Measurements from ENCODE around the gene GALNT7. TPM values are rescaled to one million over a fixed set of nuclear protein-coding genes. Genes with fewer than 3 reads are reported as not detected.

Gene GALNT7
- total RNA-seq, 1 donor = 19.6 TPM

GRCh38 chr4:173367285-173367684 lies 198.7 kb downstream of the GALNT7 start:
- TF ChIP-seq, protein P1, sequence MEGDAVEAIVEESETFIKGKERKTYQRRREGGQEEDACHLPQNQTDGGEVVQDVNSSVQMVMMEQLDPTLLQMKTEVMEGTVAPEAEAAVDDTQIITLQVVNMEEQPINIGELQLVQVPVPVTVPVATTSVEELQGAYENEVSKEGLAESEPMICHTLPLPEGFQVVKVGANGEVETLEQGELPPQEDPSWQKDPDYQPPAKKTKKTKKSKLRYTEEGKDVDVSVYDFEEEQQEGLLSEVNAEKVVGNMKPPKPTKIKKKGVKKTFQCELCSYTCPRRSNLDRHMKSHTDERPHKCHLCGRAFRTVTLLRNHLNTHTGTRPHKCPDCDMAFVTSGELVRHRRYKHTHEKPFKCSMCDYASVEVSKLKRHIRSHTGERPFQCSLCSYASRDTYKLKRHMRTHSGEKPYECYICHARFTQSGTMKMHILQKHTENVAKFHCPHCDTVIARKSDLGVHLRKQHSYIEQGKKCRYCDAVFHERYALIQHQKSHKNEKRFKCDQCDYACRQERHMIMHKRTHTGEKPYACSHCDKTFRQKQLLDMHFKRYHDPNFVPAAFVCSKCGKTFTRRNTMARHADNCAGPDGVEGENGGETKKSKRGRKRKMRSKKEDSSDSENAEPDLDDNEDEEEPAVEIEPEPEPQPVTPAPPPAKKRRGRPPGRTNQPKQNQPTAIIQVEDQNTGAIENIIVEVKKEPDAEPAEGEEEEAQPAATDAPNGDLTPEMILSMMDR (IDR thresholded peaks at IDR 0.05; ENCODE audit: insufficient read depth, low read length) = no peak
- H3K4me3 ChIP-seq (ENCODE audit: low read depth, low read length) = no peak overlapping the region
- DNase-seq (ENCODE audit: low read depth) = peak; percentile 37

GRCh38 chr4:173367946-173368345 lies 199.3 kb downstream of the GALNT7 start:
- TF ChIP-seq, protein P1 (IDR thresholded peaks at IDR 0.05; ENCODE audit: insufficient read depth, low read length) = no peak
- H3K4me3 ChIP-seq (ENCODE audit: low read depth, low read length) = no peak overlapping the region
- DNase-seq (ENCODE audit: low read depth) = peak; percentile 60

GRCh38 chr4:173370130-173370476 lies 201.5 kb downstream of the GALNT7 start:
- TF ChIP-seq, protein P1 (IDR thresholded peaks at IDR 0.05; ENCODE audit: insufficient read depth, low read length) = no peak
- peak overlapping the region; percentile 79 for H3K4me3 ChIP-seq (ENCODE audit: low read depth, low read length)
- no peak for DNase-seq (ENCODE audit: low read depth)

DNA sequence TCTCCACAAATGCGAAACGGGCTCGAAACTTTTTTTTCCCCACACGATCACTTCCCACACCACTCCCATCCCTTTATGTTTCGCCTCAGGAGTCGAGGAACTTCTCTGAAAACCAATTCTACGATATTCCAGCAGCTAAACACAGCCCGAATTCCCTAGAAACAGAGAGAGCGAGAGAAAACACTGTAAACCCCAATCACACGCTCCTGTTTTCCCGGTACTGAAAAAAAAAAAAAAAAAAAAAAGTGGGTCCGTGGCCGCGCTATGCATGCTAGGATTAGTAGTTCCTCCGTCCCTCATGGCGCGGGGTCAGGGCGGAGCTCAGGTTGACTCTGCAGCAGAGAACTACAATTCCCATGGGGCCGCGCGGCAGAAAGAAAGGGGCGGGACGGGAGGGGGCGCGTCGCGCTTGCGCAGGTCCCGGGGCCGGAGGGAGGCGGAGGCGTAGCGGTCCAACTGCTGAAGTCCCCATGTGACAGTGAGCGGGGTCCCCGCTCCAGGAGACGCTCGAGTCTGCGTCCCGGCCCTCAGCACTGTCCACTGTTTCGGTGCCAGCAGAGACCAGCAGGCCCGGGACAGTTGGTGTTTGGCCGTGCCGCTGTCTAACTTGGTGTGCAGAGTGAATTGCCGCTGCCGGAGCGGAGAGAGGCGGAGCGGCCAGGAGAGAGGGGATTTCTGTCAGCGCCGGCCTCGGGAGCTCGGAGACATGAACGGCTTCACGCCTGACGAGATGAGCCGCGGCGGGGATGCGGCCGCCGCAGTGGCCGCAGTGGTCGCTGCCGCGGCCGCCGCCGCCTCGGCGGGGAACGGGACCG lies 202.1 kb downstream of the GALNT7 start, which contains the start of gene SAP30:
Gene SAP30, plus strand, starts transcription at position 478 of the 815 bp plus-strand sequence. Its CDS starts 229 bp downstream, at position 707.
- TF ChIP-seq, protein P1 (IDR thresholded peaks at IDR 0.05; ENCODE audit: insufficient read depth, low read length) = no peak
- peak; percentile 99 for DNase-seq (ENCODE audit: low read depth)

GRCh38 chr4:173371292-173372192 lies 202.9 kb downstream of the GALNT7 start:
- peak; percentile 78 for DNase-seq (ENCODE audit: low read depth)
- TF ChIP-seq, protein P1 (IDR thresholded peaks at IDR 0.05; ENCODE audit: insufficient read depth, low read length) = no peak
- peak overlapping the region; percentile 89 for H3K4me3 ChIP-seq (ENCODE audit: low read depth, low read length)

More for the DNA sequence above, 202.1 kb downstream of the GALNT7 start, which contains the start of gene SAP30:
- H3K4me3 ChIP-seq (ENCODE audit: low read depth, low read length) = peak within 1 kb of the TSS; percentile 89

Small RNA genes lying within 50 kb of the gene (small RNA-seq; reads per million reads assigned to genes)
- gene MIR548T = 0.38 reads per million
- not detected for gene RN7SL253P

Other genes with a start within 250 kb of the GALNT7 start
- gene HMGB2, start 165.5 kb downstream of the GALNT7 start, total RNA-seq (ENCODE audit: low replicate concordance) = 23.5 and 113 TPM in 2 replicates
- gene SAP30, start 202.1 kb downstream of the GALNT7 start, total RNA-seq (ENCODE audit: low replicate concordance) = 14.0 and 21.4 TPM in 2 replicates
- gene SCRG1, start 230.3 kb downstream of the GALNT7 start, total RNA-seq (ENCODE audit: low replicate concordance) = 0.49 and 0.99 TPM in 2 replicates

Measured in fibroblast of the aortic adventitia (primary cell).